Prostate gland (tissue), 2 donors: Measurements from ENCODE around the gene CHID1.

Source experiments
- POLR2AphosphoS5 ChIP-seq: sonication (generic); formaldehyde crosslinking; IDR thresholded peaks from one replicate; pipeline ENCODE4 v1.6.1; 2017; ENCODE audit warnings: antibody characterized with exemption
- TF ChIP-seq, protein P1 (sequence below), 4 experiments: fragments of 200-600 bp in 2 of 4; fragments of 450-650 bp in 2 of 4; sonication (generic) in 2 of 4; IDR thresholded peaks; 1 replicate in 3 of 4; 2 replicates in 1 of 4; pipeline ENCODE4 v1.5.1; 2016 to 2019; ENCODE audit warnings: antibody characterized with exemption in 4 of 4, mild to moderate bottlenecking in 2 of 4, moderate library complexity in 2 of 4

DNA sequence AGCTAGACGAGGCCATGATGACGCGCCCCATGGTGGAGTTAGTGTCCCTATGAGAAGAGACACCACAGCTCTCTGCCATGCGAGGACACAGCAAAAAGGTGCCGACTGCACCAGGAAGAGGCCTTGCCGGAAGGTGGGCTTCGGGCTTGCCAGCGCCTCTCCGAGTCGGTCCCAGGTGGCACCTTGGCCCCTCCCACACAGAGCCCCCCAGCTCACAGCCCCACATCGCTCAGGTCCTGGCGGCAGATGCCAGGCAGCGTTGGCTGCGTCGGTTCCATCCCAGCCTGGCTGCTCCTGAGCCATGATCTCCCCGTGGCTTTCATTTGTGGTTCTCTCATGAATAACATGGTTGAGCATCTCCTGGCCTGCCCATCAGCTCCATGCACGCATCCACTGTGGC lies 24.0 kb downstream of the CHID1 start:
- TF ChIP-seq, protein P1, sequence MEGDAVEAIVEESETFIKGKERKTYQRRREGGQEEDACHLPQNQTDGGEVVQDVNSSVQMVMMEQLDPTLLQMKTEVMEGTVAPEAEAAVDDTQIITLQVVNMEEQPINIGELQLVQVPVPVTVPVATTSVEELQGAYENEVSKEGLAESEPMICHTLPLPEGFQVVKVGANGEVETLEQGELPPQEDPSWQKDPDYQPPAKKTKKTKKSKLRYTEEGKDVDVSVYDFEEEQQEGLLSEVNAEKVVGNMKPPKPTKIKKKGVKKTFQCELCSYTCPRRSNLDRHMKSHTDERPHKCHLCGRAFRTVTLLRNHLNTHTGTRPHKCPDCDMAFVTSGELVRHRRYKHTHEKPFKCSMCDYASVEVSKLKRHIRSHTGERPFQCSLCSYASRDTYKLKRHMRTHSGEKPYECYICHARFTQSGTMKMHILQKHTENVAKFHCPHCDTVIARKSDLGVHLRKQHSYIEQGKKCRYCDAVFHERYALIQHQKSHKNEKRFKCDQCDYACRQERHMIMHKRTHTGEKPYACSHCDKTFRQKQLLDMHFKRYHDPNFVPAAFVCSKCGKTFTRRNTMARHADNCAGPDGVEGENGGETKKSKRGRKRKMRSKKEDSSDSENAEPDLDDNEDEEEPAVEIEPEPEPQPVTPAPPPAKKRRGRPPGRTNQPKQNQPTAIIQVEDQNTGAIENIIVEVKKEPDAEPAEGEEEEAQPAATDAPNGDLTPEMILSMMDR (IDR thresholded peaks at IDR 0.05) = no peak
- no peak for TF ChIP-seq POLR2AphosphoS5
